HepG2 (cell line): ENCODE data around the gene EPN3. TPM values are rescaled to one million over a fixed set of nuclear protein-coding genes. Genes with fewer than 3 reads are reported as not detected.

Experiments used
- ATAC-seq: fragments of 200-7000 bp; cut with Tn5 transposase; 3 replicates; pipeline ENCODE4 v1.9.1; 2020; ENCODE audit warnings: mild to moderate bottlenecking, moderate library complexity
- BruUV-seq: library from RNA; stranded (reverse); fragments of 400-500 nt; replicated peaks from 2 replicates; lab custom pipeline; 2021; lab: Mats Ljungman, UMichigan
- CTCF ChIA-PET: fragments of 300-600 bp; formaldehyde crosslinking; extraction: SDS; loops from one replicate; lab custom pipeline; 2021; ENCODE audit warnings: low total read pairs, inconsistent platforms, low intra/inter-chr PET ratio; lab: Yijun Ruan, JAX
- POLR2A ChIA-PET: fragments of 350-600 bp; sonication (Branson Sonifier 250); formaldehyde crosslinking; loops from one replicate; lab custom pipeline; 2020; ENCODE audit warnings: antibody characterized with exemption, inconsistent platforms; lab: Yijun Ruan, JAX
- DNase-seq: peaks from one replicate; pipeline ENCODE4 v3.0.0-alpha.2; 2015; ENCODE audit warnings: low spot score
- FAIRE-seq: peaks from 3 replicates; lab custom pipeline; 2011; peaks lifted over from hg19 to GRCh38; lab: Jason Lieb, UNC
- H2AFZ ChIP-seq: one replicate; pipeline ENCODE4 v1.6.1; 2011; ENCODE audit warnings: low read length, inconsistent platforms
- H3K27ac ChIP-seq: fragments of 300-600 bp; 3 replicates; pipeline ENCODE4 v1.8.0; 2011; ENCODE audit warnings: mixed run types, mild to moderate bottlenecking, mixed read lengths, low read length, inconsistent platforms; ENCODE audit not compliant: insufficient read depth; ENCODE audit errors: extremely low read length
- H3K27me3 ChIP-seq, 2 experiments: fragments of 200-600 bp in 1 of 2; 2 replicates in 1 of 2; 3 replicates in 1 of 2; pipeline versions ENCODE4 v1.6.0 to v1.8.0; 2011; ENCODE audit warnings: low read length in 2 of 2, mild to moderate bottlenecking in 2 of 2, moderate library complexity in 2 of 2, inconsistent platforms in 1 of 2; ENCODE audit not compliant: insufficient read depth in 2 of 2, control insufficient read depth in 1 of 2
- H3K36me3 ChIP-seq, 2 experiments: fragments of 200-600 bp in 1 of 2; replicated peaks in 1 of 2; 2 replicates in 1 of 2; 3 replicates in 1 of 2; pipeline versions ENCODE4 v1.5.1 to v1.8.0; 2011; ENCODE audit warnings: low read length in 2 of 2, inconsistent platforms in 1 of 2; ENCODE audit not compliant: insufficient read depth in 2 of 2, control insufficient read depth in 1 of 2
- H3K4me1 ChIP-seq: 2 replicates; pipeline ENCODE4 v1.5.1; 2012; ENCODE audit warnings: low read length, inconsistent platforms; ENCODE audit not compliant: insufficient read depth
- H3K4me2 ChIP-seq: 2 replicates; pipeline ENCODE4 v1.6.0; 2011; ENCODE audit warnings: low read depth, low read length, inconsistent platforms
- H3K4me3 ChIP-seq, 3 experiments: fragments of 200-600 bp in 1 of 3; sonication (generic), shearing (Covaris generic) in 1 of 3; replicated peaks in 1 of 3; 2 replicates each; pipeline ENCODE4 v1.5.1; 2011 to 2016; ENCODE audit warnings: low read length in 3 of 3, inconsistent platforms in 2 of 3, low read depth in 2 of 3, mild to moderate bottlenecking in 2 of 3, control low read depth in 1 of 3, mixed read lengths in 1 of 3; ENCODE audit not compliant: insufficient read depth in 1 of 3
- H3K79me2 ChIP-seq: one replicate; pipeline ENCODE4 v1.6.1; 2011; ENCODE audit warnings: low read length, inconsistent platforms; ENCODE audit not compliant: insufficient read depth
- H3K9ac ChIP-seq: 2 replicates; pipeline ENCODE4 v1.6.0; 2011; ENCODE audit warnings: mild to moderate bottlenecking, low read depth, low read length, inconsistent platforms; ENCODE audit not compliant: insufficient read depth
- H3K9me3 ChIP-seq: 2 replicates; pipeline ENCODE4 v1.5.1; 2012; ENCODE audit warnings: mild to moderate bottlenecking, low read length
- H4K20me1 ChIP-seq: 2 replicates; pipeline ENCODE4 v1.6.0; 2011; ENCODE audit warnings: inconsistent platforms, mild to moderate bottlenecking, low read length, moderate library complexity; ENCODE audit not compliant: insufficient read depth
- E2F1 ChIP-seq: sonication (generic); formaldehyde crosslinking; IDR thresholded peaks from 2 replicates; pipeline ENCODE4 v1.5.0; 2020; ENCODE audit warnings: missing genetic modification reagents
- HIC2 ChIP-seq: sonication (generic); formaldehyde crosslinking; IDR thresholded peaks from 2 replicates; pipeline ENCODE4 v1.9.0; 2022; ENCODE audit warnings: low read depth, missing genetic modification reagents
- MAFF ChIP-seq: IDR thresholded peaks from 2 replicates; pipeline ENCODE4 v1.6.1; 2011; ENCODE audit warnings: low read depth, low read length, improper control_type of control experiment
- MTERF4 ChIP-seq: sonication (generic); formaldehyde crosslinking; IDR thresholded peaks from 2 replicates; pipeline ENCODE4 v1.8.0; 2023; ENCODE audit warnings: mild to moderate bottlenecking, missing genetic modification reagents
- SMARCE1 ChIP-seq: fragments of 450-650 bp; IDR thresholded peaks from 2 replicates; pipeline ENCODE4 v1.6.1; 2017; ENCODE audit warnings: borderline replicate concordance
- SNAI1 ChIP-seq: sonication (generic); formaldehyde crosslinking; IDR thresholded peaks from 2 replicates; pipeline ENCODE4 v1.5.0; 2020; ENCODE audit warnings: mild to moderate bottlenecking, missing genetic modification reagents, borderline replicate concordance
- SNAPC4 ChIP-seq: sonication (generic); formaldehyde crosslinking; IDR thresholded peaks from 2 replicates; pipeline ENCODE4 v1.4.0; 2020; ENCODE audit warnings: mild to moderate bottlenecking, missing genetic modification reagents
- ZFP36 ChIP-seq: fragments of 150-350 bp; IDR thresholded peaks from 2 replicates; pipeline ENCODE4 v1.6.1; 2018; ENCODE audit warnings: borderline replicate concordance, low read length, low read depth; ENCODE audit not compliant: partially characterized antibody
- ZNF281 ChIP-seq: sonication (generic); formaldehyde crosslinking; IDR thresholded peaks from 2 replicates; pipeline ENCODE4 v1.4.0; 2020; ENCODE audit warnings: missing genetic modification reagents, borderline replicate concordance
- ZNF446 ChIP-seq: sonication (generic); formaldehyde crosslinking; IDR thresholded peaks from 2 replicates; pipeline ENCODE4 v1.5.0; 2020; ENCODE audit warnings: mild to moderate bottlenecking, missing genetic modification reagents
- ZNF547 ChIP-seq: sonication (generic); formaldehyde crosslinking; IDR thresholded peaks from 2 replicates; pipeline ENCODE4 v1.5.1; 2020; ENCODE audit warnings: mild to moderate bottlenecking, missing genetic modification reagents
- ZNF841 ChIP-seq: sonication (generic); formaldehyde crosslinking; IDR thresholded peaks from 2 replicates; pipeline ENCODE4 v1.8.1; 2023; ENCODE audit warnings: missing genetic modification reagents, borderline replicate concordance
- ZNF878 ChIP-seq: sonication (generic); formaldehyde crosslinking; IDR thresholded peaks from 2 replicates; pipeline ENCODE4 v1.8.1; 2023; ENCODE audit warnings: mild to moderate bottlenecking, missing genetic modification reagents, moderate library complexity
- WGBS: methylation state at CpG from one replicate; pipeline ENCODE4 v1.1.6; 2017; ENCODE audit warnings: low lambda C conversion rate; 5-methylcytosine and 5-hydroxymethylcytosine counted together
- in situ Hi-C: cut with HindIII; loops from 2 replicates; pipeline ENCODE4 v1.10.0; 2017; ENCODE audit warnings: low pct_unique_long_range_greater_than_20kb; ENCODE audit not compliant: extremely low pct_ligation_motif_present
- intact Hi-C: fragments of 100-400 bp; cut with micrococcal nuclease; formaldehyde crosslinking; loops from one replicate; pipeline ENCODE4 v1.10.0; 2022; ENCODE audit not compliant: unreplicated experiment
- polyA plus RNA-seq, 8 experiments: library from polyadenylated mRNA; depleted of rRNA in 3 of 8; stranded (reverse) in 7 of 8; unstranded in 1 of 8; fragments of >200 nt; fragmentation: Illumina TruSeq in 4 of 8; extraction: Trizol in 4 of 8; gene quantifications; 2 replicates each; pipeline versions ENCODE4 v1.2.1 to v1.2.3, GENCODE V29; 2011 to 2016; ENCODE audit warnings: low read depth in 4 of 8, missing spikeins in 1 of 8, mixed read lengths in 1 of 8; ENCODE audit not compliant: insufficient read depth in 1 of 8
- total RNA-seq, 5 experiments: library from RNA; depleted of rRNA; stranded (reverse); fragments of >200 nt; fragmentation: Illumina TruSeq; extraction: Trizol; gene quantifications; 2 replicates each; pipeline ENCODE4 v1.2.3, GENCODE V29; 2016; ENCODE audit warnings: low read depth in 1 of 5

Gene EPN3
- total and polyA plus RNA-seq, 2 of the 13 experiments (the other 11 are each of a cell fraction or from before 2014, with no cell fraction given): 0.11 to 0.95 TPM

- Histone ChIP-seq H3K4me2 (no peak overlapping the region), H4K20me1 (no peaks in the 10 kb centered on the region), H3K27ac (no peak overlapping the region), H3K9ac (no peak overlapping the region), H3K4me1 (no peaks in the 10 kb centered on the region), H3K27me3 (peaks cover 17 to 90% of the 10 kb centered on the region in 2 experiments), H2AFZ (no peak overlapping the region), H3K9me3 (no peaks in the 10 kb centered on the region), H3K4me3 (no peak overlapping the region), H3K36me3 (no peaks in the 10 kb centered on the region), H3K79me2 (no peaks in the 10 kb centered on the region)
- in situ Hi-C loops: no loop called here
- FAIRE-seq (no peak), DNase-seq (no peak), ATAC-seq (no peak)
- ChIA-PET POLR2A (no interaction called here), CTCF (no interaction called here)
- BruUV-seq: no TSS peak
- intact Hi-C loops: no loop called here
- WGBS: 19% methylated on average over 12 of the region's 16 CpGs
- TF ChIP-seq ZNF841 (no peak), SNAI1 (CRISPR knock-in tag) (no peak), ZNF547 (no peak), MTERF4 (CRISPR knock-in tag) (no peak), ZNF281 (CRISPR knock-in tag) (no peak), ZNF878 (no peak), SMARCE1 (no peak), ZNF446 (CRISPR knock-in tag) (no peak), ZFP36 (no peak), E2F1 (CRISPR knock-in tag) (no peak), SNAPC4 (no peak), HIC2 (CRISPR knock-in tag) (no peak), MAFF (no peak)
These were observed 45.6 kb downstream of the EPN3 start for GRCh38 chr17:50578173-50578572.
